ENCODE results near the gene P2RX3. TPM values are rescaled to one million over a fixed set of nuclear protein-coding genes. Genes with fewer than 3 reads are reported as not detected.

P2RX3 gene
- total RNA-seq, 1 experiment from 2014 or later = 0.15 TPM

GRCh38 chr11:57358991-57359390, 20.8 kb downstream of the P2RX3 start:
- H2BK5ac ChIP-seq (ENCODE audit: insufficient read length, low read length) = no peak overlapping the region
- no CpG with 5 or more reads among the region's 9 CpGs for WGBS (ENCODE audit: extremely low coverage, insufficient read length, low lambda C conversion rate)
- H3K9ac ChIP-seq (ENCODE audit: extremely low read depth, insufficient read length, low read length) = no peak overlapping the region
- no peaks in the 10 kb centered on the region for H4K20me1 ChIP-seq (ENCODE audit: control insufficient read depth, insufficient read depth, insufficient read length)
- no peak overlapping the region for H2AK5ac ChIP-seq (ENCODE audit: insufficient read length, low read length)
- H2AFZ ChIP-seq (ENCODE audit: low read length) = no peak overlapping the region
- H3K23ac ChIP-seq (ENCODE audit: insufficient read length, low read depth, low read length) = no peak overlapping the region
- DNase-seq = no peak
- H3K79me1 ChIP-seq (ENCODE audit: insufficient read depth, low read depth, low read length, poor library complexity, severe bottlenecking) = no peaks in the 10 kb centered on the region
- H2BK15ac ChIP-seq (ENCODE audit: low read depth, low read length) = no peak overlapping the region
- no peak overlapping the region for H4K91ac ChIP-seq (ENCODE audit: insufficient read length, low read depth, low read length)
- no peaks in the 10 kb centered on the region for H3K23me2 ChIP-seq (ENCODE audit: insufficient read length, low read depth, low read length, poor library complexity, severe bottlenecking)
- H3K4me2 ChIP-seq (ENCODE audit: insufficient read depth, insufficient read length, low read length) = no peak overlapping the region
- H3K27ac ChIP-seq (ENCODE audit: insufficient read length, low read depth, low read length) = no peak overlapping the region
- H3K9me3 ChIP-seq (ENCODE audit: control insufficient read depth, low read depth, low read length) = no peaks in the 10 kb centered on the region
- no peaks in the 10 kb centered on the region for H3K27me3 ChIP-seq (ENCODE audit: insufficient read depth, low read length)
- no peaks in the 10 kb centered on the region for H3K36me3 Mint-ChIP-seq (ENCODE audit: insufficient read depth in 1 of 3, low read depth in 3 of 3)
- TF ChIP-seq CTCF (conservative IDR thresholded peaks at IDR 0.05) = no peak
- H4K8ac ChIP-seq (replicated peaks; ENCODE audit: insufficient read length, low read depth, low read length) = no peak overlapping the region
- no peaks in the 10 kb centered on the region for H3K79me2 ChIP-seq (ENCODE audit: insufficient read depth, low read length)
- 0 out of 5 replicates have a peak, but pooled peaks cover 0 to 2% of the 10 kb centered on the region in 2 experiments for H3K9me3 Mint-ChIP-seq
- H3K4me1 ChIP-seq (ENCODE audit: insufficient read depth, low read length) = no peaks in the 10 kb centered on the region
- H3K4me1 Mint-ChIP-seq = peaks cover 18 to 20% of the 10 kb centered on the region in 2 experiments
- H3K4me3 Mint-ChIP-seq = no peak overlapping the region
- H3K4ac ChIP-seq (ENCODE audit: low read depth, low read length) = no peak overlapping the region
- H3K56ac ChIP-seq (ENCODE audit: insufficient read length, low read depth, low read length) = no peak overlapping the region
- peaks cover 30% of the 10 kb centered on the region for H3K27me3 Mint-ChIP-seq (ENCODE audit: low read depth)
- H2BK20ac ChIP-seq (ENCODE audit: low read depth, low read length, poor library complexity, severe bottlenecking) = no peak overlapping the region
- H4K5ac ChIP-seq (ENCODE audit: insufficient read length, low read depth, low read length) = no peak overlapping the region
- H3K14ac ChIP-seq (ENCODE audit: insufficient read depth, low read length) = 0 out of 2 replicates have a peak overlapping the region, but pooled peaks have one; percentile 13
- no peak overlapping the region for H3K18ac ChIP-seq (ENCODE audit: insufficient read length, low read depth, low read length)
- H3T11ph ChIP-seq (ENCODE audit: low read length) = no peak overlapping the region
- H2BK12ac ChIP-seq (ENCODE audit: insufficient read length, low read depth, low read length) = no peak overlapping the region
- H2BK120ac ChIP-seq (ENCODE audit: low read depth, low read length, poor library complexity, severe bottlenecking) = no peak overlapping the region
- H3K27ac Mint-ChIP-seq = no peak overlapping the region

All from H9 (cell line).